Activated CD4-positive, CD25-positive, alpha-beta regulatory T cell treated with anti-CD3 and anti-CD28 coated beads, Interleukin-2, amount 50 U/mL, for 72 hours (primary cell): ENCODE measurements around the gene SLC39A10.
A peak's percentile ranks its signal among the peaks of the same experiment; 100 is the strongest.
"Not testable (repeated sequence)": the region's sequence is repeated elsewhere in the genome, so short reads cannot be mapped to it uniquely, and the experiment has no call there.

Experiments used
- DNase-seq: peaks from one replicate; pipeline ENCODE4 v3.0.0; 2021

The SLC39A10 gene

GRCh38 chr2:195647302-195647701, 9.7 kb upstream of the SLC39A10 start:
- DNase-seq, result no peak

DNA sequence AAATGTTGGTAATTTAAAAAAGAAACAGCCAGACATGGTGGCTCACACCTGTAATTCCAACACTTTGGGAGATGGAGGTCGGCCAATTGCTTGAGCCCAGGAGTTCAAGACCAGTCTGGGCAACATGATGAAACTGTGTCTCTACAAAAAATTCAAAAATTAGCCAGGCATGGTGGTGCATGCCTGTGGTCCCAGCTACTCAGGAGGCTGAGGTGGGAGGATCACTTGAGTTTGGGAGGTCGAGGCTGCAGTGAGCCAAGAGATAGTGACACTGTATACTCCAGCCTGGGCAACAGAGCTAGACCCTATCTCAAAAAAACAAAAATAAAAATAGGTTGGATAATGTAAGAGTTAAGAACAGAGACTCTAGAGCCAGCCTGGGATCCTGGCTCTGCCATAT, 8.7 kb upstream of the SLC39A10 start:
- DNase-seq, result not testable (repeated sequence)

DNA sequence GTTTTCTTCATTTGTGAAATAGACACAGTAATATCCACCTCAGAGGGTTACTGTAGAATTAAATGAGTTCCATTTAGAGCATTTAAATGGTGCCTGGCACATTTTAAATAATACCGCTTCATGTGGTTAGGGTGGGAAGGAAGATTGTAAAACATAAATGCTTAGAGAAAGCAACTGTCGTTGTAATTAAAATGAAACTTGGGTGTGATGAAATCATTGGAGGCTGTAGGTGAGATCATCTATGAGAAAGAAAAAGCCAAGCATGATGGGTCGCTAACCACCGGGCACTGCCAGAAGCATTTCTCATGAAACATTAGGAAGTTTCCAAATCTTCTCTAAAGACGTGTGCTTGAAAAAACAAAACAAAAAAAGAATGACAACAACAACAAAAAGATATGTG, 8.2 kb upstream of the SLC39A10 start:
- DNase-seq, result no peak

DNA sequence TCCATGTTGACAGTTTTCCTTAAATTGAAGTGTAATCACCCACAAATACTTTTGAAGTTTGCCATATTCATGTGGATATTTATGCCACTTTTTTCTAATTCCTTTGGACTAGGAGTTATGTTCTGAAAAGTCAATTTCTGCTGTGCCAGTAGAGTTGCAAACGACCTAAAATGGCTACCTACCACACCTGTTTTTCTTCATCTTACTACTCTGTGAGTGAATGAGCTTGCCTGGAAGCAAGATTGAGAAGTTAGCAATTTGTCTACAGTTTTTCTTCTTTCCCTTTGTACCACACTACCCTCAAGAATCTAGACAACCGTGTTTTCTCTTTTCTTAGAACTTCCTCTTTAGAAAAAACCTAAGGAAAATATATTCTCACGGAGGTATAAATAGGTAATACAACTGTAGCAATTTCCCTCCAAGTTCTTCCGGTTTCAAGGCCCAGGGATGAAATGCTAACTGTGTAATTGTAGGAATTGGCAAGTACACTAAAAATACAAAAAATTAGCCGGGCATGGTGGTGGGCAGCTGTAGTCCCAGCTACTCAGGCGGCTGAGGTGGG, 7.3 kb upstream of the SLC39A10 start:
- DNase-seq, result no peak

GRCh38 chr2:195651046-195651445, 6.0 kb upstream of the SLC39A10 start:
- no peak for DNase-seq

- no peak for DNase-seq
Observed at GRCh38 chr2:195652911-195653310, 4.1 kb upstream of the SLC39A10 start.

DNA sequence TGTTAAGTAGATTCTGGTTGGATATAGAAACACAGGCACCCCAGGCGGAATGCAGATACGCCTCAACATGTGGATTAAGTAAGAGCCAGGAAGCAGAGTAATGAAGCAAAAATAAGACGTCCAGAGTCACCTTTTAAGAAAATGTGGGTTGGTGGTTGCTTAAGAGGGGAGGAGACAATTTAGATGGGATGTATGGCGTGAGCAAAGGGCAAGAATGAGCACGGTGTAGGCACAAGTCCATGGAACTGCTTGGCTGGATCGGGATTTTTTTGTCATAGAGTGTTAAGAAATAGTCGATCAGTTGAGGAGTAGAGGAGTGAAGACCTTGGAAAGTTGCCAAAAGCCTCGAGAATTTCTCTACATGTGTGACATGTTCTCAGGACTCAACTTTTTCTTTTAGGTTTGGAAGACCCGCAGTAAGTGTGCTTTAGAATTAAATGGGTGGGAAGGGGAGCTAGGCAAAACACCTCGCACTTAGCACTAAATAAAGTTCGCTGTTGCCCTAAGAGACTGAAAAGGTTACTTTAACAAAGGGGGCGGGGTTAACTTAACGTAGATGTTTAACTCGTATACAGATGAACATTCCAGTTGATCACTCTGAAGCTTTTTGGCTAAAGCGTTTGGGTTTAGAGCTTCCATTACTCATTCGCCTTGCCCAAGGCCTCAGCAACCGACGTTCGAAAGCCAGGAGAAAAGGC, 716 bp upstream of the SLC39A10 start:
- no peak for DNase-seq

DNA sequence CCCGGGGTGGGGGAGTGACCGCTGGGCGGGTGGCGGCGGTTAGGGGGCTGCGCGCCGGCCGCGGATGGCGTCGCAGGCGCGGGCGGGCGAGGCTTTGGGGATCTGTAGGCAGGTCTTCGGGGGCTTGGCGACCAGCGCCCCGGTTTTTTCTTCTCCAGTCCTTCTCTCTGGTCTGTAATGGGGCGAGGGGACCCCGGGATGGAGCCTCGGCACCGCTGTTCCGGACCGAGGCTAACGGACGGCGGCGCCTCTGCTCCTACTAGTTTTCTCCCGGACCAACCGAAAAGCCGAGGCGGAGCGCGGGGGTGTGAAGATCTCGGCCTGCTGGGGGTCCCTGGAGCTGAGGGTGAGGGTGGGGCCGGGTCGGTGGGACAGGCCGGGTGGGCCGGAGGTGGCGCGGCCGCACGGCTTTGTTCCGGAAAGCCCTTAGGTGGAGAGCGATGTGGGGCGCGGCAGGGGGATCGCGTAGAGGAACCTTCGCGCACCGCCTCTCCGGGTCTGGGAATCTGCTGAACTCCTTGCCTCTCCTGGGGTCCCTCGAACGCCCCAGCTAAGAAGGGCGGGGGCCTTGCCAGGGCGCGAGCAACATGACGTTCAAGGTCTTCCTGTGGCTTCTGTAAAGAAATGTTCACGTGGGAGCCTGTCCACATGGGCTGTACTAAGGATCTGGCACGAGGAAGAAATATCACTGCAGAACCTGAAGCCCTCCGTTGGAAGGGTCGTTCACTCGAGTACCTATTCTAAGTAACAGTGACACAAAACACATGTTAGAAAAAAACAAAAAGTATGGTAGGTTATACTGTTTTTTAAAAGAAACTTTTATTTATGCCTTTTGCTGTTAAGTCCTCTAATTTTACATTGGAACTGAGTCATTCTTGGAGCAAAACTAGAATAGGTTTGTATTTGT, 861 bp downstream of the SLC39A10 start:
- DNase-seq, result peak; percentile 69

GRCh38 chr2:195658541-195658890, 1.5 kb downstream of the SLC39A10 start:
- no peak for DNase-seq

DNA sequence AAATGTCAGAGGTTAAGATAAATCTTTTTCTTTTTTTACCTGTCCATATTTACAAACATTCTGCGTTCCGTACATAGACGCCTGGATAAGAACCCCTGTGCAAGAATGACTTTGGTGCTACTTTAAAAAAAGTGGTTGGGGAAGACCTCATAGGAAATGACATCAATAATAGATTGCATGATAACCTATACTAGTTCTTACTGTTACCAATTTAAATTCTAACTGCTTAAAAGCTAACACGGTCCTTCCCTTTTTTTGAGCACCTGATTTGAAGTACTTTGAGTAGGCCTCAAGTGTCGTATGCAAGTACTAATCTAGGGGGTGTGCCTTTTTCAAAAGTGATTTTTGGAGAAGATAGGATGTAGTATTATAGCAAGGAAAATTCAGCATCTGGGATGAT, 2.1 kb downstream of the SLC39A10 start:
- DNase-seq, result no peak

DNA sequence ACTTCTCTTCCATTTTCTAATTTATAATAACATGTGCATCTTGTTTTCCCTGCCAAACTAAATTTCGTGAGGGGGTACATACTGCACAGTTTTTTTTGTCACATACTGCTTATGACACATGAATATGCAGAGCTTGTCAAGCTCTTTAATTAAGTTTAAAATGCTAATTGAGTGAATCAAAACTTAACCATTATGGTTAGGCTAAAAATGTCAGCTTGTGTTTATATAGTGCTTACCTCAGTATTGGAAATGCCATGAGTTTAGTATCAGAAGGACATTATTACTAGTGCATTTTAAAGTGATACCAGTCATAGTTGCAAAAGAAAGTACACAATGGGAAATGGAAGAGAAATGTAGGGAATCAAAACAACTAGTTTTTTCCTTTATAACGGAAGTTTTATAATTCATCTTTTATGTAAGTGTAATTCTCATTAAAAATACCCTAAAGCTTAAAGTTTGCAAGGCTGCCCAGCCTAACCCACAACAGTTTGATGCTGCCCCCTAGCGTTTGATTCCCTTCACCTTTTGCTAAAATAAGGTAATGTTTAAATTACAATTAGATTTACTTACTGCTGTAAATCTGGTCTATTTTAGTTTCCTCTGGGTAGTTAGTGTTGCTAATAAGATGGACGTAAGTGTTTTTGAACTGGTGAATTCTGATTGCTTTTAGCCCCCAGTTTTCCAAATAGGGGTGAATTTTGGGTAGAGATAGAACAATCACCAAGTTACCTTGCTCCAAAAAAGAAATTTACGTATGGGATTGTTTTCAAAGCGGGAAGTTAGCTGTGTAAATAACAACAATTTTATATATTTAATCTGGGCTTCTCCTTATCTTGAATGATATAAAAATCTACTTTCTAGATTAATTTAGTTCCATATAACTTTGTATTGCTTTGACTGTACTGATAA, 3.2 kb downstream of the SLC39A10 start:
- peak; percentile 70 for DNase-seq

GRCh38 chr2:195662138-195662537, 5.1 kb downstream of the SLC39A10 start:
- DNase-seq, result no peak

DNA sequence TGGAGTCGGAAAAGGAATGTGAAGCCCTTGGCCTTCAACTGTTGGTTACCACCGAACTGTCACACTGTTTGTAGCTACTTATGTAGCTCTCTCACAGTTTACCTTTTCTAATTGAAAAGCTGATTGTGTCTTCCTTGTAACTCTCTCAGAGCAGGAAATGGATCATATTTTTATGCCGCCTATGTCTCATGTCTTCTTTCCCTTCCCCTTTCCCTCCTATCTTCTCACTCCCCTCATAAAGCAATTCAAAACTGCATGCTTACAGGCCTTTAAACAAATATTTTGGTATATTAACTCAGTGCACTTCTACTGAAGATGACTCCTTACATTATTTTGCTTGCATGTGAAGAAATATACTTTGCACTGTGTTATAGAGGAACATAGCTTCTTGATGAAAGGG, 6.0 kb downstream of the SLC39A10 start:
- no peak for DNase-seq

- DNase-seq, result no peak
Observed at GRCh38 chr2:195664528-195664927, 7.5 kb downstream of the SLC39A10 start.

GRCh38 chr2:195665153-195665552, 8.1 kb downstream of the SLC39A10 start:
- DNase-seq, result not testable (repeated sequence)

GRCh38 chr2:195666113-195666712, 9.2 kb downstream of the SLC39A10 start:
- DNase-seq, result no peak

DNA sequence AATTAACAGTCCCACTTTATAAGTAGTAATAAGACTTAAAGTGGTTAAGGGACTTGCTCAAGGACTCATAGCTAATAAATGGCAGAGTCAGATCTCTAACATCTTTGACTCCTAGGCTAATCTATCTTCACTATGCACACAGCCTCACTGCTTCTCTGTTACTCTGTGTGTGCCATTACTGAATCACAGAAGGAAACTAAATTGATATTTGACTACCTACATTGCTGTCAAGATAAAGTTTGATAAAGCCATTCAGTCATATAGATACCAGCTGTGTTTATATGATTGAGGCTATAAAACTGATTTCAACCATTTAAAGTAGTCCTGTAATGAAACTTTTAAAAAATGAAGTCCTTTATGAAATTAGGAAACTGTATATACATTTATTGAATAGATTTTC, 10.9 kb downstream of the SLC39A10 start:
- DNase-seq, result no peak

DNA sequence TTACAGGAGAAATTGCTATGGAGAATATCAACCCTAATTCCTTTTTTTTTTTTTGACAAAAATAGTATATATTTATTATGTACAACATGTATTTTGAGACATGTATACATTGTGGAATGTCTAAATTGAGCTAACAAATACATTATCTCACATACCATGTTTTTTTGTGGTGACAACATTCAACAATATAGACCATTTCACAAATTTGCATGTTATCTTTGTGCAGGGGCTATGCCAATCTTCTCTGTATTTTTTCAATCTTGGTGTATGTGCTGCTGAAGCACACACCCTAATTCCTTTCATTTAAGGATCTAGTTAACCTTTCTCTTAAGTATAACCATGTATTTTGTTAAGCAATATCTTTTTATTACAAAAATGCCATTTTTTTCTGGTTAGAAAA, 13.2 kb downstream of the SLC39A10 start:
- no peak for DNase-seq

DNA sequence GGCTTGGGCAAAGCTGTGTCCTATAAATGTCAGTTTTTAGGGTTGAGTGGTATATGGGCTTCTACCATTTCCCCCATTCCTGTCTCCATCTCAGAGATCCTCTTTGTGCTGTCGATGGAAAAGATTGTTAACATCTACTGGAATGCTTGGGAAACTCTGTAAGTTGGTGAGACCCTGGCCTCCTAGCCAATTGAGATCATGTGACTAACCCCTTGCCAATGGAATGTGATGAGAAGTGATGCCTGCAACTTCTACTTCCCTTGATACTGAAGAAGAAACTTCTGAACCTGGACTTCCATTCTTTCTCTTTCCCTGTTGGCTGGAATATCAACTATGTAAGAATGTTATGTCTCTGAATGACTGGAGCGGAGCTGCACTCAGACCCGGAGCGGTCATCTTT, 14.5 kb downstream of the SLC39A10 start:
- DNase-seq, result no peak

- DNase-seq, result no peak
Observed at GRCh38 chr2:195672674-195673073, 15.6 kb downstream of the SLC39A10 start.

- no peak for DNase-seq
Observed at GRCh38 chr2:195674491-195675221, 17.6 kb downstream of the SLC39A10 start.
